Raji (cell line): Measurements from ENCODE around the gene MATN4.

Experiments used
- POLR2A ChIP-seq: IDR thresholded peaks from 2 replicates; pipeline ENCODE4 v1.6.1; 2011; ENCODE audit warnings: low read depth, low read length, control low read depth; ENCODE audit not compliant: insufficient read depth

MATN4 gene, protein sequence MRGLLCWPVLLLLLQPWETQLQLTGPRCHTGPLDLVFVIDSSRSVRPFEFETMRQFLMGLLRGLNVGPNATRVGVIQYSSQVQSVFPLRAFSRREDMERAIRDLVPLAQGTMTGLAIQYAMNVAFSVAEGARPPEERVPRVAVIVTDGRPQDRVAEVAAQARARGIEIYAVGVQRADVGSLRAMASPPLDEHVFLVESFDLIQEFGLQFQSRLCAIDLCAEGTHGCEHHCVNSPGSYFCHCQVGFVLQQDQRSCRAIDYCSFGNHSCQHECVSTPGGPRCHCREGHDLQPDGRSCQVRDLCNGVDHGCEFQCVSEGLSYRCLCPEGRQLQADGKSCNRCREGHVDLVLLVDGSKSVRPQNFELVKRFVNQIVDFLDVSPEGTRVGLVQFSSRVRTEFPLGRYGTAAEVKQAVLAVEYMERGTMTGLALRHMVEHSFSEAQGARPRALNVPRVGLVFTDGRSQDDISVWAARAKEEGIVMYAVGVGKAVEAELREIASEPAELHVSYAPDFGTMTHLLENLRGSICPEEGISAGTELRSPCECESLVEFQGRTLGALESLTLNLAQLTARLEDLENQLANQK

DNA sequence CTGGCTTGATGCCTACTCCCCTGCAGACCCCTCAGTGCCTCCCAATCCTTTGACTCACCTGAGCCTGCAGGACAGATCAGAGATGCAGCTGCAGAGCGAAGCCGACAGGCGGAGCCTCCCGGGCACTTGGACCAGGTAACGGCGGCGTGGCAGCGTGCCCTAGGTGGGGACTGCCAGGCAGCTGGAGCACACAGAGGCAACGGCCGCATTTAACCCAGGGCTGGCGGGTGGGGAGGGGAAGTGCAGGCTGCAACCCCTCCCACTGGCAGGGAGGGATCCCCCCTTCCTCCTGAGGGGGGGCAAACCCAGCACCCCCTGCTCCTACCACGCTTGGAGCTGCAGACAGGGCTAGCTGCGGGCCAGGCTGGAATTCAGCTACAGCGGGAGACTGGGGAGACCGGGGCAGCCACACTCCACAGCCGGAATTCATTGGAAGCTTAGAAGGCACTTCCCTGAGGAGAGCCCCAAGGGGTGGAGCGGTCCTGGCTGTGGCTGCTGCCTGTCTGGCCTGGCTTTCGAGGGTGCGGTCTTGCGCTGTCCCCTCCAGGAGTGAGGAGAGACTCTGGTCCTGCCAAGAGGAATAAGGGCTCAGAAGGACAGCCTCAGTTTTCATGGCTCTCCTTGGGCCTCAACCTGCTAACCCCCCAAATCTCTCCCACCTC lies at the start of gene MATN4:
TSS of gene MATN4 (minus strand) at position 183 of the 662 bp plus-strand sequence. CDS start 2,717 bp downstream, outside the sequence.
- TF ChIP-seq POLR2A: no peak

DNA sequence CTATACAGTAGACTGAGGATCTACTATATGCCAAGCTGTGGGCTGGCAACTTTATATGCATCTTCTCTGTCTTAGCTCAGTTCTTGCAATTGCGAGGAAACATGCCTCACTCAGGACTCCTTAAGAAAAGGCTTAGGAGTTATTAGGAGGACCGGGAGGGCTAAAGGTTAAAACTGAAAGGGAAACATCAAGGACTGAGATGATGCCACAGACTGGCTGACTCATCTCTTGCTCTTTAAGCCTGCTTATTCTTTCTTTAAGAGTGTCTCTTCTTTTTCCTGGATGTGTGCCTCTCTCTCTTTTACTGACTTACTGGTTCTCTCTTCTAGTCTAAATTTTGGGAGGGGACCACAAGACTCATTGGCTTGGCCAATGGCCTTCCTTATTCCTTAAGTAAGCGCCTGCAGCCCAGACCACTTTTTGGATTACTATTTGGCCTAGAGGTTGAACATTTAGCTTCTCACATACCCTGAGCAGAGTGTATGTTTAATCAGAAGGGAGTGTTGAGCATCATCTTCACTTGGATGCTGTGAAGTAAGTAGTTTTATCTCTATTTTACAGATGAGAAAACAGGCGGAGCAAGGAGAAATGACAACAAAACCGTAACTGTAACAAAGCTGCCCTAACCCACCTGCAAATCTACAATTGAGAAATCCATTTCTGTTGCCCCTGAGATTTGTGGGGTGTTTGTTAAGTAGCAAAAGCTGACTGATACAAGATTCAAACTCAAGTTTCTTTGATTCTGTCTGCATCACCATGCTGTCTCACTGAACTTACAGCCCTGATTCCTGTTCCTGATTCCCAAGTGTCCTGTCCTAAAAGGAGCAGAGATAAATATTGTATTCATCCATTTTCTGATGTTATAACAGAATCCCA lies 47.3 kb upstream of the MATN4 start:
- no peak for TF ChIP-seq POLR2A

GRCh38 chr20:45354423-45355208 lies 46.5 kb upstream of the MATN4 start:
- no peak for TF ChIP-seq POLR2A

DNA sequence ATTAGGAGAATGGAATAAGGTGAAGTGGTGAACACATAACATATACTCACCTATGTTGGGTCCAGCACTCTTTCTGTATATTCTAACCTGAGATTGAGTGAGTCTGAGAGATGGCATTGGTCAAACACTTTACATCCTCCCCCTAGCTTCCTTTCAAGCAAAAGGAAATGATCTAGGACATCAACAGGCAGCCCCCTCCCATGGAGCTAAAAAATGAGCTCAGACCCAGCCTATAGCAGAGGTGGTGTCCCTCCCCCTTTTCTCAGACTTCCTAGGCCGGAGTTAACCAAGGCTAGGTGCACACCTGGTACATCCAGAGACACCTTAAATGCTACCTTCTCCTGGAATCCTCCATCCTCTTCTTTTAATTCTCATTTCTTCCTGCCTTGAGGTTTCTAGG lies 45.6 kb upstream of the MATN4 start:
- no peak for TF ChIP-seq POLR2A

- no peak for TF ChIP-seq POLR2A
These were observed 44.6 kb upstream of the MATN4 start for GRCh38 chr20:45352729-45353128.

DNA sequence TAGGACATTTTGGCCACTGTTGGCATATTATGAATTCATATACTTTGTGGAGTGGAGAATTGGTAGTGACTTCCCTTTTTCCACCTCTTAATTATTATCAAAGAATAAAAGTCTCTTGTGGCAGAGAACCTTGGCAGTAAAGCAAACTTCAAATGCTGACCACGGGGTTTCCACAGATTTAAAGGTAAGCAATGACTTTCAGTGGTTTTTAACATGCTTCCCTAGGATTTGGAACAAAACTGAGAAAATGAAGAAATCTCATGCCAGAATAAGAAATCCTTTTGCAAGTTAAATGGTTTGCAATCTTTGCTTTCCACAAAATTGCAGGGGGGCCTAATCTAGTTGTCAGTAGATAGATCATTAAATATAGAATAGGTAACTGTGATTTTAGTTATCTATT lies 42.1 kb upstream of the MATN4 start:
- no peak for TF ChIP-seq POLR2A

GRCh38 chr20:45347936-45348778 lies 40.1 kb upstream of the MATN4 start, which contains the start of gene SDC4:
TSS of gene SDC4 (minus strand) at chr20:45348424. CDS start at chr20:45348384, 40 bp downstream.
- no peak for TF ChIP-seq POLR2A

DNA sequence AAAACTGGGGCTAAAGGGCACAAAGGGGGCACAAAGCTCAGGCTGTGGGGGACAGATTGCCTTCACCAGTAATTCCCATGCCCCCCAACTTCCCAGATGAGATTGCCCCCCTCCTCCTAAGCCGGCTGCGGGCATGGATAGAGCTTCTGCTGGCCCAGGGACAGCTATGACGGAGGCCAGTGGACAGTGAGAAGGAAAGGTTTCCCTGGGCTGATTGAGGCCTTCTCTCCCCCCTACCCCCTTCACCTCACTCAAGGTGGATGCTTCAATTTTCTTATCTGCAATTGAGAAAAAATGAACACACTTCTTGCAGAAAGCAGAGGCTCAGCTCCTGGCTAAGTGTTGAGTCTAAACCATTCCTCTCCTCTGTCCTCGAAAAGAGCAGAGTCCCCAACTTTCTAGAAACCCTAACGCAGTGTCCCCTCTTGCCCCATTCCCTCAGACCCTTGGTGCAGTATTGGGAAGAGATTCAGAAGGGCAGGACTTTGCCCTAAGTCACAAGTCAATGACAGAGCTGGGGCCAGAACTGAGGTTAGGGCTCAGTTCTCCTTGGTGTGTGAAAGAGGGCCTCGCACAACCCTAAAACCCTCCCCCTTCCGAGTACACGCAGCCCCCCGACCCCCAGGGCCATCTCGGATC lies 39.3 kb upstream of the MATN4 start:
- no peak for TF ChIP-seq POLR2A

DNA sequence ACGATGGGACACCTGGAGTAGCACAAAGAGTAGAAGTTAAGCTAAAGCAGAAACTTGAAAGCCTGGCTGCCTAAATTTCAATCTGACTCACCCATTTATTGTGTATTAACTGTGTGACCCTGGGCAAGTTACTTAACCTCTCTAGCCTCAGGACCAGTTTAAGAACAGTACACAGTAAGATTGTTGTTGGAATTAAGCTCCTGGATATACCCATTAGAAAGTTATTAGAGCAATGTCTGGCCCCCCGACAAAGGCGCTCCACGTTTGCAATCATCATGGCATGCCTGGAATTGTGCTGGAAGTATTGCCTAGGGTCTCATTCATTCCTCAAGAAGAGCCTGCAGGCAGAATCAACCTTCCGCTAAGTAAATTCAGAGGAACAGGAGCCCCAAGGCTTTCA lies 38.8 kb upstream of the MATN4 start:
- TF ChIP-seq POLR2A: no peak

- no peak for TF ChIP-seq POLR2A
These were observed 38.2 kb upstream of the MATN4 start for GRCh38 chr20:45346291-45346718.

DNA sequence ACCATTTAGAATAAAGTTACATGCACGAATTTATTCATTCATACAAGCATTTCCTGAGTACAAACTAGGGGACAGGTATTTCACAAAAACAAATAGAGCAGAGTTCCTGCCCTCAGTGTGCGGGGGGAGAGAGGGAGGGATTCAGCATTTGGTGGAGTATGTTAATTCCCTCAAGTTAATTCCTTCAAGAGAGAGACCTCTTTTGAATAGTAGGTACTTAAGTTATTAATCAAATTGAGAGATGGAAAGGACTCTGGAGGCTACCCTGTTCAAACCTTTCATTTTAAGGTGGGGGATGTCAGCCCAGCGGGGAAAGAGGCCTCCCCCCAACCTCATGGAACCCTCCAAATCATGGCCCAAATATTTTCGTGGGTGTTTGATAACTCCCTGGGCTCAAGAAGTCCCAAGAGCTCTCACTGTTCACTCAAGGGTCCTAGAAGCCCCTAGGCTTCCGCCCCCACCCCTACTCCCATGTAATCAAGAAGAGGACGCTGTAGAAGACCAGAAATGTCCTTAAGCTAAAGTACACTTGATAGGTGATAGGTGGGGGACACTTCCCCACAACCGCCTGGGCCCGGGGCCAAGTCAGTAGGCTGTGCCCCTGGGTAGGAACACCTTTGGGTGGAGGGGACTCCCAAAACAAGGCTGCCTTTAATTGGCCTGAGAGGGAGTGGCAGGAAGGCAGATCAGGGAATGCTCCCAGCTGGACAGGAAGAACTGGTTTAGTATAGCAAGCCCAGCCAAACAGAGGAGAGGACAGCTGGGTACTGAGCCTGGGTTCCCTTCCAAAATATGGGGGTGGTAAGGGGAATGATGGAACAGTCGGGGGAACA lies 37.2 kb upstream of the MATN4 start:
- no peak for TF ChIP-seq POLR2A
